SK-N-SH treated with all-trans-retinoic acid at 6 μM for 48 hours (cell line): ENCODE data around the gene EML1.

Experiments
- ATAC-seq: fragments of 200-7000 bp; cut with Tn5 transposase; 3 replicates; pipeline ENCODE4 v1.9.1; 2020; ENCODE audit warnings: mild to moderate bottlenecking, moderate library complexity
- CSDC2 ChIP-seq: fragments of 250-450 bp; sonication (Bioruptor Pico); IDR thresholded peaks from 2 replicates; pipeline ENCODE4 v1.5.0; 2020; ENCODE audit warnings: mild to moderate bottlenecking, moderate library complexity
- ESRRG ChIP-seq: fragments of 250-450 bp; sonication (Bioruptor Pico); IDR thresholded peaks from 2 replicates; pipeline ENCODE4 v1.6.1; 2021; ENCODE audit warnings: mild to moderate bottlenecking
- GLIS3 ChIP-seq: fragments of 250-450 bp; sonication (Bioruptor Pico); IDR thresholded peaks from 2 replicates; pipeline ENCODE4 v1.5.0; 2020; ENCODE audit warnings: mild to moderate bottlenecking, moderate library complexity
- ISL1 ChIP-seq: fragments of 250-450 bp; sonication (Bioruptor Pico); IDR thresholded peaks from 2 replicates; pipeline ENCODE4 v2.1.2; 2022; ENCODE audit warnings: mild to moderate bottlenecking, moderate library complexity
- OSR1 ChIP-seq: fragments of 250-450 bp; sonication (Bioruptor Pico); IDR thresholded peaks from 2 replicates; pipeline ENCODE4 v1.8.0; 2022; ENCODE audit warnings: moderate library complexity, mild to moderate bottlenecking, inconsistent platforms
- PPARA ChIP-seq: fragments of 250-450 bp; sonication (Bioruptor Pico); IDR thresholded peaks from 2 replicates; pipeline ENCODE4 v1.5.0; 2020; ENCODE audit warnings: mild to moderate bottlenecking, borderline replicate concordance
- SNAI2 ChIP-seq: fragments of 250-450 bp; sonication (Bioruptor Pico); IDR thresholded peaks from 2 replicates; pipeline ENCODE4 v1.5.0; 2020; ENCODE audit warnings: mild to moderate bottlenecking, moderate library complexity
- TCF4 ChIP-seq: fragments of 250-450 bp; sonication (Bioruptor Pico); IDR thresholded peaks from 2 replicates; pipeline ENCODE4 v1.8.0; 2021; ENCODE audit warnings: mild to moderate bottlenecking, moderate library complexity, borderline replicate concordance
- TOX ChIP-seq: fragments of 250-450 bp; sonication (Bioruptor Pico); IDR thresholded peaks from 2 replicates; pipeline ENCODE4 v1.8.0; 2021; ENCODE audit warnings: mild to moderate bottlenecking, moderate library complexity, borderline replicate concordance
- ZC3H10 ChIP-seq: fragments of 250-450 bp; sonication (Bioruptor Pico); IDR thresholded peaks from 2 replicates; pipeline ENCODE4 v1.5.1; 2021; ENCODE audit warnings: mild to moderate bottlenecking, moderate library complexity
- ZFP3 ChIP-seq: fragments of 250-450 bp; sonication (Bioruptor Pico); IDR thresholded peaks from 2 replicates; pipeline ENCODE4 v1.5.0; 2020; ENCODE audit warnings: mild to moderate bottlenecking, moderate library complexity
- ZNF565 ChIP-seq: fragments of 450-650 bp; formaldehyde crosslinking; conservative IDR thresholded peaks from 2 replicates; pipeline ENCODE4 v1.5.0; 2020; ENCODE audit warnings: low read depth, mild to moderate bottlenecking, moderate library complexity
- ZNF70 ChIP-seq: fragments of 450-650 bp; formaldehyde crosslinking; IDR thresholded peaks from 2 replicates; pipeline ENCODE4 v1.5.0; 2020; ENCODE audit warnings: mild to moderate bottlenecking, moderate library complexity
- ZNF8 ChIP-seq: fragments of 450-650 bp; formaldehyde crosslinking; IDR thresholded peaks from 2 replicates; pipeline ENCODE4 v1.5.0; 2020; ENCODE audit warnings: mild to moderate bottlenecking, moderate library complexity
- TF ChIP-seq, protein P1 (sequence below): fragments of 250-450 bp; sonication (Bioruptor Pico); IDR thresholded peaks from 2 replicates; pipeline ENCODE4 v1.5.1; 2020; ENCODE audit warnings: low read depth, mild to moderate bottlenecking, moderate library complexity
- TF ChIP-seq, protein P2 (sequence below): fragments of 250-450 bp; sonication (Bioruptor Pico); IDR thresholded peaks from 2 replicates; pipeline ENCODE4 v1.8.0; 2021; ENCODE audit warnings: low read depth, mild to moderate bottlenecking, moderate library complexity, borderline replicate concordance
- TF ChIP-seq, protein P3 (sequence below): fragments of 250-450 bp; sonication (Bioruptor Pico); IDR thresholded peaks from 2 replicates; pipeline ENCODE4 v1.5.1; 2021; ENCODE audit warnings: mild to moderate bottlenecking, moderate library complexity
- TF ChIP-seq, protein P4 (sequence below): fragments of 250-450 bp; sonication (Bioruptor Pico); IDR thresholded peaks from 2 replicates; pipeline ENCODE4 v1.5.0; 2020; ENCODE audit warnings: mild to moderate bottlenecking, moderate library complexity

EML1 gene

DNA sequence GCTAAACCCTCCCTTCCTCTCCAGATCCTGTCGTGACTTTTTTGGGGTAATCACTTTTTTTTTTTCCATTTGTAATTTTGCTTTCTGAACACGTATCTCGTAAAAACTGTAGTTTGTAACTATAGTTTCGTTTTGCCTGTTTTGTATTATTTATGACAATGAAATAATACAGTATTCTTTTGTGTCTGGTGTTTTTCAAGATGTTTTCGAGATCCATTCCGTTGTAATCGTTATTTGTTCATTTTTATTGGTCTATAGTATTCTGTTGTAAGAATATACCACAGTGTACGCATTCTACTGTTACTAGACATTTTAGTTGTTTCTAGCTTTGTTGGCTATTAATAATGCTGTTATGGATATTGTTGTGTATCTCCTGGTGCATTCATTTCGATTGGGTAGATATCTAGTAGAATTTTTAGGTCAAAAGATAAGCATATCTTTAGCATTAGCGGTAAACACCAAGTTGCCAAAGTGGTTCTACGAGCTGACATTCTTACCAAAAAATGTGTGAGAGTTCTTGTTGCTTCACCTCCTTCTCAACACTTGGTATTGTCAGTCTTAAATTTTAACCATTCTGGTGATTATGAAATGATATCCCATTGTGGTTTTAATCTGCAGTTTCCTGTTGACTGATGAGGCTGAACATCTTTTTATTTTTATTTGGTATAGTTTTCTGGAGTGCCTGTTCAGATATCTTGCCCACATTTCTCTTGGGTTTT lies 179.7 kb downstream of the EML1 start:
- ATAC-seq, result no peak
- TF ChIP-seq ISL1 (CRISPR knock-in tag), result no peak
- no peak for TF ChIP-seq ZFP3 (CRISPR knock-in tag)
- TF ChIP-seq ESRRG (CRISPR knock-in tag), result no peak
- no peak for TF ChIP-seq ZNF70 (CRISPR knock-in tag)
- TF ChIP-seq, protein P1, sequence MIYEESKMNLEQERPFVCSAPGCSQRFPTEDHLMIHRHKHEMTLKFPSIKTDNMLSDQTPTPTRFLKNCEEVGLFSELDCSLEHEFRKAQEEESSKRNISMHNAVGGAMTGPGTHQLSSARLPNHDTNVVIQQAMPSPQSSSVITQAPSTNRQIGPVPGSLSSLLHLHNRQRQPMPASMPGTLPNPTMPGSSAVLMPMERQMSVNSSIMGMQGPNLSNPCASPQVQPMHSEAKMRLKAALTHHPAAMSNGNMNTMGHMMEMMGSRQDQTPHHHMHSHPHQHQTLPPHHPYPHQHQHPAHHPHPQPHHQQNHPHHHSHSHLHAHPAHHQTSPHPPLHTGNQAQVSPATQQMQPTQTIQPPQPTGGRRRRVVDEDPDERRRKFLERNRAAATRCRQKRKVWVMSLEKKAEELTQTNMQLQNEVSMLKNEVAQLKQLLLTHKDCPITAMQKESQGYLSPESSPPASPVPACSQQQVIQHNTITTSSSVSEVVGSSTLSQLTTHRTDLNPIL (CRISPR knock-in tag), result no peak
- TF ChIP-seq CSDC2 (CRISPR knock-in tag), result no peak
- TF ChIP-seq, protein P2, sequence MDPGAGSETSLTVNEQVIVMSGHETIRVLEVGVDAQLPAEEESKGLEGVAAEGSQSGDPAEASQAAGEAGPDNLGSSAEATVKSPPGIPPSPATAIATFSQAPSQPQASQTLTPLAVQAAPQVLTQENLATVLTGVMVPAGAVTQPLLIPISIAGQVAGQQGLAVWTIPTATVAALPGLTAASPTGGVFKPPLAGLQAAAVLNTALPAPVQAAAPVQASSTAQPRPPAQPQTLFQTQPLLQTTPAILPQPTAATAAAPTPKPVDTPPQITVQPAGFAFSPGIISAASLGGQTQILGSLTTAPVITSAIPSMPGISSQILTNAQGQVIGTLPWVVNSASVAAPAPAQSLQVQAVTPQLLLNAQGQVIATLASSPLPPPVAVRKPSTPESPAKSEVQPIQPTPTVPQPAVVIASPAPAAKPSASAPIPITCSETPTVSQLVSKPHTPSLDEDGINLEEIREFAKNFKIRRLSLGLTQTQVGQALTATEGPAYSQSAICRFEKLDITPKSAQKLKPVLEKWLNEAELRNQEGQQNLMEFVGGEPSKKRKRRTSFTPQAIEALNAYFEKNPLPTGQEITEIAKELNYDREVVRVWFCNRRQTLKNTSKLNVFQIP (CRISPR knock-in tag), result no peak
- TF ChIP-seq SNAI2 (CRISPR knock-in tag), result no peak
- no peak for TF ChIP-seq ZNF565 (CRISPR knock-in tag)
- no peak for TF ChIP-seq TOX
- TF ChIP-seq ZNF8 (CRISPR knock-in tag), result no peak
- TF ChIP-seq, all 23 proteins: peak for 0

DNA sequence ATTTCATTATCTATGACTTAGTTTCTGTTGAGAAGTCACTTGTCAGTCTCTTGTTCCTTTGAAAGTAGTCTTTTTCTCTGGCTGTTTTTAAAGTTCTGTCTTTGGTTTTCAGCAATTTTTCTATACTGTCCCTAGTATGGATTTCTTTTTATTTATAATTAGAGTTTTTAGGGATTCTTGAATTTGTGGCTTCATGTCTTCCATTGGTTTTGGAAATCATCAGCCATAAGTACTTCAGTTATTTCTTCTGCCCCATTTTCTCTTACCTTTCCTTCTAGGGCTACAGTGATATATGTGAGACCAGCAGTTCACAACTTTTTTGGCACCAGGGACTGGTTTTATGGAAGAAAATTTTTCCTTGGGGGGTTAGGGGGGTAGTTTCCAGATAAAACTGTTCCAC lies 182.0 kb downstream of the EML1 start:
- ATAC-seq, result no peak
- TF ChIP-seq SNAI2 (CRISPR knock-in tag) (no peak), OSR1 (CRISPR knock-in tag) (no peak)

DNA sequence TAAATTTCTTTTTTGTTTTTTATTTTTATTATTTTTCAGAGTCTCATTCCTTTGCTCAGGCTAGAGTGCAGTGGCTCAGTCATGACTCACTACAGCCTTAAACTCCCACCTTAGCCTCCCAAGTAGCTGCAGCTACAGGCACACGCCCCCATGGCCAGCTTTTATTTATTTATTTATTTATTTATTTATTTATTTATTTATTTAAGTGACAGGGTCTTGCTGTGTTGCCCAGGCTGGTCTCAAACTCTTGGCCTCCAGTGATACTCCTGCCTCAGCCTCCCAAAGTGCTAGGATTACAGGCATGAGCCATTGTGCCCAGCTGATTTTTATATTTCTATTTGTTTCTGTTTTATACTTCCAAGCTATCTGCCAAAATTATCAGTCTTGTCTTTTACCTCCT lies 182.8 kb downstream of the EML1 start:
- ATAC-seq, result no peak
- TF ChIP-seq ZC3H10 (no peak), GLIS3 (CRISPR knock-in tag) (no peak), ESRRG (CRISPR knock-in tag) (no peak), PPARA (no peak), OSR1 (CRISPR knock-in tag) (no peak), TOX (no peak), TCF4 (no peak), CSDC2 (CRISPR knock-in tag) (no peak), SNAI2 (CRISPR knock-in tag) (no peak)
- TF ChIP-seq, protein P3, sequence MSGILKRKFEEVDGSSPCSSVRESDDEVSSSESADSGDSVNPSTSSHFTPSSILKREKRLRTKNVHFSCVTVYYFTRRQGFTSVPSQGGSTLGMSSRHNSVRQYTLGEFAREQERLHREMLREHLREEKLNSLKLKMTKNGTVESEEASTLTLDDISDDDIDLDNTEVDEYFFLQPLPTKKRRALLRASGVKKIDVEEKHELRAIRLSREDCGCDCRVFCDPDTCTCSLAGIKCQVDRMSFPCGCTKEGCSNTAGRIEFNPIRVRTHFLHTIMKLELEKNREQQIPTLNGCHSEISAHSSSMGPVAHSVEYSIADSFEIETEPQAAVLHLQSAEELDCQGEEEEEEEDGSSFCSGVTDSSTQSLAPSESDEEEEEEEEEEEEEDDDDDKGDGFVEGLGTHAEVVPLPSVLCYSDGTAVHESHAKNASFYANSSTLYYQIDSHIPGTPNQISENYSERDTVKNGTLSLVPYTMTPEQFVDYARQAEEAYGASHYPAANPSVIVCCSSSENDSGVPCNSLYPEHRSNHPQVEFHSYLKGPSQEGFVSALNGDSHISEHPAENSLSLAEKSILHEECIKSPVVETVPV, result no peak
- TF ChIP-seq, protein P4, sequence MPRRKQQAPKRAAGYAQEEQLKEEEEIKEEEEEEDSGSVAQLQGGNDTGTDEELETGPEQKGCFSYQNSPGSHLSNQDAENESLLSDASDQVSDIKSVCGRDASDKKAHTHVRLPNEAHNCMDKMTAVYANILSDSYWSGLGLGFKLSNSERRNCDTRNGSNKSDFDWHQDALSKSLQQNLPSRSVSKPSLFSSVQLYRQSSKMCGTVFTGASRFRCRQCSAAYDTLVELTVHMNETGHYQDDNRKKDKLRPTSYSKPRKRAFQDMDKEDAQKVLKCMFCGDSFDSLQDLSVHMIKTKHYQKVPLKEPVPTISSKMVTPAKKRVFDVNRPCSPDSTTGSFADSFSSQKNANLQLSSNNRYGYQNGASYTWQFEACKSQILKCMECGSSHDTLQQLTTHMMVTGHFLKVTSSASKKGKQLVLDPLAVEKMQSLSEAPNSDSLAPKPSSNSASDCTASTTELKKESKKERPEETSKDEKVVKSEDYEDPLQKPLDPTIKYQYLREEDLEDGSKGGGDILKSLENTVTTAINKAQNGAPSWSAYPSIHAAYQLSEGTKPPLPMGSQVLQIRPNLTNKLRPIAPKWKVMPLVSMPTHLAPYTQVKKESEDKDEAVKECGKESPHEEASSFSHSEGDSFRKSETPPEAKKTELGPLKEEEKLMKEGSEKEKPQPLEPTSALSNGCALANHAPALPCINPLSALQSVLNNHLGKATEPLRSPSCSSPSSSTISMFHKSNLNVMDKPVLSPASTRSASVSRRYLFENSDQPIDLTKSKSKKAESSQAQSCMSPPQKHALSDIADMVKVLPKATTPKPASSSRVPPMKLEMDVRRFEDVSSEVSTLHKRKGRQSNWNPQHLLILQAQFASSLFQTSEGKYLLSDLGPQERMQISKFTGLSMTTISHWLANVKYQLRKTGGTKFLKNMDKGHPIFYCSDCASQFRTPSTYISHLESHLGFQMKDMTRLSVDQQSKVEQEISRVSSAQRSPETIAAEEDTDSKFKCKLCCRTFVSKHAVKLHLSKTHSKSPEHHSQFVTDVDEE (CRISPR knock-in tag), result no peak
- TF ChIP-seq, protein P2 (CRISPR knock-in tag), result no peak
- TF ChIP-seq, protein P1 (CRISPR knock-in tag), result no peak
